B cell (primary cell): ENCODE data around the gene ELL. TPM values are rescaled to one million over a fixed set of nuclear protein-coding genes. Genes with fewer than 3 reads are reported as not detected.

ENCODE experiments used
- ATAC-seq: fragments of 200-7000 bp; cut with Tn5 transposase; one replicate; pipeline ENCODE4 v1.10.0; 2021; ENCODE audit warnings: low read depth, mild to moderate bottlenecking, moderate number of reproducible peaks, moderate library complexity
- CTCF ChIA-PET: fragments of 350-600 bp; sonication (Branson Sonifier 250); formaldehyde crosslinking; loops from one replicate; lab custom pipeline; 2021; ENCODE audit warnings: antibody characterized with exemption, inconsistent platforms; lab: Charles Lee
- POLR2A ChIA-PET: fragments of 350-600 bp; sonication (Branson Sonifier 250); formaldehyde crosslinking; loops from one replicate; lab custom pipeline; 2021; ENCODE audit warnings: antibody characterized with exemption; lab: Charles Lee
- DNase-seq: peaks from one replicate; pipeline ENCODE4 v3.0.0; 2013
- H2AFZ ChIP-seq: 2 replicates; pipeline ENCODE4 v1.6.1; 2012; ENCODE audit warnings: mild to moderate bottlenecking, low read depth, low read length; ENCODE audit not compliant: insufficient read depth, poor library complexity, severe bottlenecking
- H3K27ac ChIP-seq, 2 donors: 1 replicate in 1 of 2; 2 replicates in 1 of 2; pipeline ENCODE4 v1.5.1; 2012 to 2013; ENCODE audit warnings: low read length in 2 of 2, mild to moderate bottlenecking in 2 of 2, moderate library complexity in 1 of 2
- H3K27me3 ChIP-seq, 4 experiments: fragments of 200-600 bp in 1 of 4; sonication (generic) in 1 of 4; replicated peaks in 1 of 4; 1 replicate in 2 of 4; 2 replicates in 2 of 4; pipeline versions ENCODE4 v1.6.1 to v1.7.0; 2013 to 2016; ENCODE audit warnings: low read length in 3 of 4, mild to moderate bottlenecking in 2 of 4, mixed read lengths in 1 of 4, moderate library complexity in 1 of 4; ENCODE audit not compliant: insufficient read depth in 4 of 4, control insufficient read depth in 3 of 4; ENCODE audit errors: control extremely low read depth in 1 of 4
- H3K36me3 ChIP-seq, 2 experiments: replicated peaks in 1 of 2; 1 replicate in 1 of 2; 2 replicates in 1 of 2; pipeline versions ENCODE4 v1.6.1 to v1.7.1; 2013; ENCODE audit warnings: low read length in 1 of 2; ENCODE audit not compliant: insufficient read depth in 2 of 2, control insufficient read depth in 1 of 2; ENCODE audit errors: control extremely low read depth in 1 of 2, extremely low read depth in 1 of 2
- H3K4me1 ChIP-seq, 2 donors: fragments of 200-600 bp in 1 of 2; sonication (generic) in 1 of 2; 1 replicate in 1 of 2; 2 replicates in 1 of 2; pipeline versions ENCODE4 v1.5.1 to v1.6.1; 2013 to 2017; ENCODE audit warnings: low read length in 2 of 2; ENCODE audit not compliant: control insufficient read depth in 2 of 2, insufficient read depth in 2 of 2
- H3K4me2 ChIP-seq: replicated peaks from 2 replicates; pipeline ENCODE3; 2012; ENCODE audit warnings: mild to moderate bottlenecking, low read depth, low read length; ENCODE audit not compliant: poor library complexity, severe bottlenecking
- H3K4me3 ChIP-seq, 5 experiments: fragments of 200-600 bp in 1 of 5; sonication (generic) in 1 of 5; 1 replicate in 3 of 5; 2 replicates in 2 of 5; pipeline versions ENCODE4 v1.5.1 to v1.7.0; 2011 to 2016; ENCODE audit warnings: low read length in 4 of 5, mild to moderate bottlenecking in 4 of 5, low read depth in 2 of 5, control low read depth in 1 of 5, moderate library complexity in 1 of 5; ENCODE audit not compliant: insufficient read depth in 1 of 5; ENCODE audit errors: control extremely low read depth in 1 of 5, extremely low read depth in 1 of 5
- H3K79me2 ChIP-seq: fragments of 200-600 bp; sonication (generic); one replicate; pipeline ENCODE4 v1.6.0; 2016; ENCODE audit warnings: low read length; ENCODE audit not compliant: control insufficient read depth, insufficient read depth
- H3K9ac ChIP-seq: fragments of 200-600 bp; sonication (generic); 2 replicates; pipeline ENCODE4 v1.6.1; 2017; ENCODE audit warnings: mild to moderate bottlenecking, low read length, moderate library complexity
- H3K9me3 ChIP-seq, 3 donors: one replicate each; pipeline versions ENCODE4 v1.6.1 to v1.7.1; 2013; ENCODE audit warnings: low read length in 2 of 3; ENCODE audit not compliant: control insufficient read depth in 2 of 3, insufficient read depth in 1 of 3; ENCODE audit errors: control extremely low read depth in 1 of 3
- H4K20me1 ChIP-seq: 2 replicates; pipeline ENCODE4 v1.6.0; 2012; ENCODE audit warnings: mild to moderate bottlenecking, low read length; ENCODE audit not compliant: insufficient read depth, control insufficient read depth, poor library complexity, severe bottlenecking
- H3K27ac Mint-ChIP-seq: one replicate; pipeline ENCODE4 v1.8.0; 2021; ENCODE audit warnings: mixed read lengths
- H3K27me3 Mint-ChIP-seq: one replicate; pipeline ENCODE4 v1.8.0; 2021; ENCODE audit warnings: mixed read lengths
- H3K4me1 Mint-ChIP-seq: one replicate; pipeline ENCODE4 v1.8.0; 2021; ENCODE audit warnings: mixed read lengths
- H3K4me3 Mint-ChIP-seq: one replicate; pipeline ENCODE4 v1.8.0; 2021; ENCODE audit warnings: mixed read lengths
- H3K9me3 Mint-ChIP-seq: one replicate; pipeline ENCODE4 v1.8.0; 2022; ENCODE audit warnings: mixed read lengths; ENCODE audit not compliant: insufficient read depth
- EZH2 ChIP-seq: IDR thresholded peaks from 2 replicates; pipeline ENCODE4 v1.6.1; 2012; ENCODE audit warnings: borderline replicate concordance, low read depth, mild to moderate bottlenecking, moderate library complexity, low read length; ENCODE audit not compliant: insufficient read depth, poor library complexity, severe bottlenecking
- WGBS: methylation state at CpG from one replicate; pipeline ENCODE4 v1.1.5; 2013; ENCODE audit warnings: missing lambda C conversion rate; ENCODE audit not compliant: insufficient coverage; 5-methylcytosine and 5-hydroxymethylcytosine counted together
- intact Hi-C: fragments of 100-400 bp; cut with micrococcal nuclease; formaldehyde crosslinking; loops from one replicate; pipeline ENCODE4 v1.10.0; 2022
- polyA plus RNA-seq: library from polyadenylated mRNA; depleted of rRNA; stranded (reverse); fragments of >200 nt; gene quantifications from 2 replicates; pipeline ENCODE4 v1.2.3, GENCODE V29; 2012
- total RNA-seq, 2 donors: library from RNA; stranded (reverse); fragments of 120-200 nt in 1 of 2; gene quantifications; 1 replicate in 1 of 2; 2 replicates in 1 of 2; pipeline versions ENCODE4 v1.2.3 to v1.2.4, GENCODE V29; 2013 to 2022
- TF ChIP-seq, protein P1 (sequence below): fragments of 200-600 bp; IDR thresholded peaks from one replicate; pipeline ENCODE4 v1.8.0; 2022; ENCODE audit warnings: antibody characterized with exemption, mild to moderate bottlenecking

The ELL gene
- total and polyA plus RNA-seq, 2 donors (not counting 1 experiment from before 2014, with no cell fraction given), result 21.2 to 31.4 TPM

DNA sequence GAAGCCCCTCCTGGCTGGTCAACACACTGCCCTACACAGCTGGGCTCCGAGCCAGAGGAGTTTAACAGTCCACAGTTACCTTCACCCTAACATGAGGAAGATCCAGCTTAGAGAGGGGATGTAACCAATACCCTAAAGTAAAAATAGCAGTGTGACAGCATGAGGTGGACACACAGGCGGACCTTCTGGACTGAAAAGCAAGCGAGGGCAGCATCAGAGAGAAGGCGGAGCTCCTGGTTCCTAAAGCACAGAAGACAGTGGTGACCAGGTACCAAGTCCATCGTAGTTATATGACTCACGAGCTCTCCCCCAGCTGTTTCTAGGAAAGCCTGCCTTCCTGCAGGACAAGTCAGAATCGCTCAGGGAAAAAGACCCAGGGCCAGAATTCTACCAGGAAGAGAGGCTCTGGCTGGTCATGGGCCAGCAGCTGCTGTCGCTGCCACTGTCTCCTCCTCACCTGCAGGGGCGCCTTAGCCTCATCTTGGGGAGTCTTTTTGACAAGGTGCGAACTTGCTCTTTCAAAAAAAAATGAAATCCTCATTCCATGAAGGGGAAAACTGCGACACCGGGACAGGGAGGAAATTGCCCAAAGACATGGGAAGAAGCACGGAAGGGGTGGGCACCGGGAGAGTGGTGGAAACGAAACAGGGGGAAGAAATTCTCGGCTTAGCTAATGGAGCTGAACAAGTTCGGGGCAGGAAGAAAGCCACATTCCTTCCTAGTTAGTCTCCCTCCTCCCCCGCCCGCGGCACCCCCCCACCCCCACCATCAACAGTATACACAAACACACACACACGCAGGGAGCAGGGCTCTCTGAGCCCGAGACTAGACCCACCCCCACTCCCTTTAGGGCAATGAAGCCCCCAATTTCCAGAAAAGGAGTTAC, 1.7 kb downstream of the ELL start:
- DNase-seq (peak; percentile 77), ATAC-seq (no peak)
- peaks cover 50% of the 10 kb centered on the region for H4K20me1 ChIP-seq
- CTCF ChIA-PET, result interaction anchor here (0.6 to 4.4 kb wide), 32 partner anchors 9 to 396 kb away, joined by 3 to 47 read pairs (median 4); partner anchors contain the start of genes KXD1, REX1BD, UBA52 and UPF1
- Mint-ChIP-seq H3K4me1 (peaks cover 28% of the 10 kb centered on the region), H3K9me3 (no peaks in the 10 kb centered on the region), H3K4me3 (peak overlapping the region; percentile 90), H3K27me3 (no peaks in the 10 kb centered on the region), H3K27ac (peak overlapping the region; percentile 95)
- no peaks in the 10 kb centered on the region for H3K27me3 ChIP-seq
- H2AFZ ChIP-seq, result peak overlapping the region; percentile 80
- intact Hi-C loops, result loop anchor here (5.0 kb wide), 4 partner anchors 327 to 1293 kb away; partner anchors contain the start of genes ARMC6, MPV17L2, OCEL1 and SUGP2
- TF ChIP-seq, protein P1, sequence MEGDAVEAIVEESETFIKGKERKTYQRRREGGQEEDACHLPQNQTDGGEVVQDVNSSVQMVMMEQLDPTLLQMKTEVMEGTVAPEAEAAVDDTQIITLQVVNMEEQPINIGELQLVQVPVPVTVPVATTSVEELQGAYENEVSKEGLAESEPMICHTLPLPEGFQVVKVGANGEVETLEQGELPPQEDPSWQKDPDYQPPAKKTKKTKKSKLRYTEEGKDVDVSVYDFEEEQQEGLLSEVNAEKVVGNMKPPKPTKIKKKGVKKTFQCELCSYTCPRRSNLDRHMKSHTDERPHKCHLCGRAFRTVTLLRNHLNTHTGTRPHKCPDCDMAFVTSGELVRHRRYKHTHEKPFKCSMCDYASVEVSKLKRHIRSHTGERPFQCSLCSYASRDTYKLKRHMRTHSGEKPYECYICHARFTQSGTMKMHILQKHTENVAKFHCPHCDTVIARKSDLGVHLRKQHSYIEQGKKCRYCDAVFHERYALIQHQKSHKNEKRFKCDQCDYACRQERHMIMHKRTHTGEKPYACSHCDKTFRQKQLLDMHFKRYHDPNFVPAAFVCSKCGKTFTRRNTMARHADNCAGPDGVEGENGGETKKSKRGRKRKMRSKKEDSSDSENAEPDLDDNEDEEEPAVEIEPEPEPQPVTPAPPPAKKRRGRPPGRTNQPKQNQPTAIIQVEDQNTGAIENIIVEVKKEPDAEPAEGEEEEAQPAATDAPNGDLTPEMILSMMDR, result peak; percentile 85
- no peak for TF ChIP-seq EZH2
- H3K4me1 ChIP-seq, result peaks cover 7 to 27% of the 10 kb centered on the region in 2 donors
- WGBS, result 42% methylated on average over 7 of the region's 22 CpGs
- POLR2A ChIA-PET, result interaction anchor here (0.7 to 4.2 kb wide), 3 partner anchors 37 to 69 kb away, joined by 3 to 44 read pairs (median 19); partner anchors contain the start of genes KXD1, REX1BD and UBA52
- H3K9me3 ChIP-seq, result no peaks in the 10 kb centered on the region
- H3K4me3 ChIP-seq, result peak overlapping the region; percentile 78 to 97 (median 89)
- H3K27ac ChIP-seq, result peak overlapping the region; percentile 95 to 98
- H3K9ac ChIP-seq, result peak overlapping the region; percentile 99
- H3K36me3 ChIP-seq, result peaks cover 0 to 4% of the 10 kb centered on the region in 2 experiments
- peaks cover 65% of the 10 kb centered on the region for H3K79me2 ChIP-seq
- H3K4me2 ChIP-seq, result peak overlapping the region; percentile 97
